Measurements from ENCODE around the gene MRPL24.

Gene MRPL24

DNA sequence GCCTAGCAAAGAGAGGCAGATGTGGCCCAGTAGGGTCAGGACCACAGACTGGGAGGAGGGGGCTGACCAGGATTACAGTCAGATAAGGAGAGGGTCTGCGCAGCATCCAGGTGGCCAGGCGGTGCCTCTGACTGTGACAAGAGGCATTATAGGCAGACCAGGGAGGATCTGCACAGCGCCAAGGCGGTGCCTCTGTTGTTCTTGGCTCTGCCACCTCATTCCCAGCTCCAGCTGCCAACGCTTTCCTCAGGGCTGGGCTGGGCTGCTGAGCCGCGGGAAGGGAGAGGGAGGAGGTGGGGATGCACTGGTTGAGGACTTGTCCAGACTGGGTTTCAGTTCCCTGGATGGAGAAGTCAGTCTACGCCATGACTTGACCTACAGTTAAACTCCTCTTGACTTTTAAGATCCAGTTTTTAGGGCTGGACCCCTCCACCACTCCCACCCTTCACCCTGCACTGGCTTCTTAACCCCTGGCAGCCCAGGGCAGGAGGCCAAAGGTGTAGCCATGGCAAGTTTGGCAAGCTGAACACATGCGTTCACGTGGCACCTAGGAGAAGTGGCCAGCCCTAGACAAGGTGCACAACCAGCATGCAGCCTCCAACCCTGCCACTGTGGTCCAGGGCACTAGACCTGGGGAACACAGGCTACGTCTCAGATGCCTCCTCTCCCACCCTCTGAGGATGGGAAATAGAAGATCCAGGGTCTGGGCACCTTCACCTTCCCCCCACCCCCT lies 31.0 kb downstream of the MRPL24 start:
- DNase-seq (ENCODE audit: low spot score), result no peak

DNA sequence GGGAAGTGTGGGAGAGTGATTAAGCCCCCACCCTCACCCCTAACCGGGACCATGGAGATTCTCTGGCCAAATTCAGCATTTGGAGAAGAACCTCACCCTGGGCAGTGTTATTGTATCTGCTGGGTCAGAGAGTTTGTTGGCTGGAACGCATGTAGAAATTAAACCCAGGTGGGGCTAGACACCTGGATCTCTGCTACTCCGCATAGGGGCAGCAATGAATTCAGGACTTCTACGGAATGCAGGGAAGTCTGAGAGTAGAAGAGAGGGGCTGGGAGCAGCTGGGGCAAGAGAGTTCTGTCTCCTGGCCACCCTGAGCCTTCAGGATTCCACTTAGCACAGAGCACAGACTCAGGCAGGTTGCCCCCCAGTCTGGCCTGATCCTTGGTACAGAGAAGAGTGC lies 31.9 kb downstream of the MRPL24 start:
- no peak for DNase-seq (ENCODE audit: low spot score)

- DNase-seq (ENCODE audit: low spot score), result no peak
Observed at GRCh38 chr1:156708218-156708661, 32.6 kb downstream of the MRPL24 start.

DNA sequence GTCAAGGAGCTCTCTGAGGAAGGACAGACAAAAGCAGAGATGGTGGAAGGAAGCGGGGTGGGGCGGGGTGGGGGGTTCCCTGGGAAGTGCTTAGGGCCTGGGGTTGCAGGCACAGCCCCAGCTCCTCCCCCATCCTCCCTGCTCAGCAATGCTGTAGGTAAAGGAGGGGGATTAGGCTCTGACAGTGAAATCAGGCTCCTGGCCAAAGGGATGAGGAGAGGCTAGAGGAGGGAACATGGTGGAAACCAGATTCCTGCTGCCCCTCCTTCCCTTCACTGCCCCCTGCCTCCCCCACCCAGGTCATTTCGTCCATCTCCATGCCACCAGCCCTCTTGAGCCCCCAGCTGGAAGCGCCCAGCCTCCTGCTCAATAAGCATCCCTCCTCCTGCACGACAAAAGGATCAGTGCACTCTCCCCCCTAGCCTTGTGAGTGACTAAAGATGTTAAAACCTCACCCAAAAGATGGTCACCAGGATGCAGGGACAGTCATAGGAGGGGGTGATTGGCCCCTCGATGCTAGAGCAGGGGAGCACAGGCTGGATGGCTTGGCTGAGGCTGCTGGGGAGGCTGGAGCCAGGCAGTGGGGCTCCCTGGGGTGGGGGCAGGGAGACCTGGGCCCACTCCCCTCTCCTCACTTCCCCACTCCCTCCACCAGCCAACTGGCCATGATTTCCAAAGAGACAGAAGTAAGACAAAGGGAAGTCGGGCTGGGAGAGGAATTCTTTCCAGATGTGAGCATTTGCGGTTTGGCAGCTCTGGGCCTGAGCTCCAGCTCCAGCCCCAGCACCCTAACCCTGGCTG lies 33.3 kb downstream of the MRPL24 start:
- DNase-seq (ENCODE audit: low spot score), result no peak

DNA sequence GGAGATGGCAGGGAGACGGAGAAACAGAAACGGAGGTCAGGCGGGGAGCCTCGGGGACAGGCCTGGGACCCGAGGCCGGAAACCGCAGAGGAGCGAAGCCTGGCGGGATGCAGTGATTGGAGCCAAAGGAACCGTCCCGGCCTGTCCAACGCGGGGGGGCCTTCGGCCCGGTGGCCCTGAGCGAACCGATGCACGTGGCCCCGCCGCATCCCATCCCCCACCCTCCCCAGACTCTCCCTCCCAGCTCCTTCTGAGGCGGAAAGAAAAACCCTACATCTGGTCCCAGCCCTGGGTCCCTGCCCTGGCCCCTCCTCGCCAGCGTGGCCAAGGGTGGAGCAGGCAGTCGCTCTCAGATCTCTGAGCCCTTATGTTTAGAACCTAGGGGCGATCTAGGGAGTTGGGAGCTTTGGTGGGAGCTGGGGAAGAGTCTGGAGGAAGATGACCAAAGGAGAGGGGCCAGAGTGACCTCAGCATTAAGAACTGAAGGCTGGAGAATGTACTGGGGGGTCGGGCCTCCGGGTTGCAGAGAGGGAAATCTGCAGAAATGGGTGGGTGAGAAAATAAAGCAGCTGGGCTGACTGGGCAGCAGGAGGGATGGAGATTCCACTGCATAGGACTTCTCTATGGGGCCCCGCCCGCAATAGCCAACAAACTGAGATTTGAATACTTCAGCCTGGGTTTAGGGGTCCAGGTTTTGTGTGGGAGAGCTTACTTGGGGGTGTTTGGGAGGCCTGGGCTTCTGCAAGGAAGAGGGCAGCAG lies 34.1 kb downstream of the MRPL24 start:
- no peak for DNase-seq (ENCODE audit: low spot score)

DNA sequence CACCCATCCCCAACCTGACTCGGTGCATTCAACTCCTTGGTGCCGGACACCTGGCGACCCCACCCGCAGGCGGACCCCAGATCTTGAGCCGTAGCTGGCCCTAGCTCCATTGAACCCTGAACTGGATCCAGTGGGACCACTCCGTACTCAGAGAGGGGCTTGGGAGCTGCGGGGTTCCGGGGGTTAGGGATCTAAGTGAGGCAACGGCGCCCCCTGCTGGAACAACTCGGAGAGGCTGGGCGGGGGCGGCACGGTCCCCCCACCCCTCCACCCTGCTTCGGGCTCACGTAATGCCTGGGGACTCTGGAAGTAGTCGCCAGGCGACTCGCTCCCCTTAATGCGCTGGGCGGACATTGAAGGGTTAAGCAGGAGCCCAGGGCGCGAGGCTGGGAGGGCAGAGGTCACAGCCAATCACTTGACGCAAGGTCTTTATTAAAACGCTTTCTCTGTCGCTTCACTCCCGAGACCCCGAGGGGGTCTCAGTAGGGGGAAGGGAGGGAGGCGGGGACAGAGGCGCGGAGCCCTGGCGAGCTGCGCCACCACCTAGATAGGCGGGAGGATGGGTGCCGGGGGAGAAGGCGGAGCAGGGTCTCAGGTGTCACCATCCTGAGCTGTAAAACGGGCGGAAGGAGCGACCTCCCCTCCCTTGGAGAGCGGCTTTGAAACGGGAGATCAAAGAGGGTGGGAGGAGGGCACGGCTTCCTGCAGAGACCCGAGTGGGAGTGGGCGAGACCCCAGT lies 34.8 kb downstream of the MRPL24 start:
- DNase-seq (ENCODE audit: low spot score), result peak; percentile 51

GRCh38 chr1:156705321-156705917 lies 35.5 kb downstream of the MRPL24 start, which contains the start of gene CRABP2:
Gene CRABP2, minus strand, starts transcription at chr1:156705583. Its CDS starts 137 bp downstream, at chr1:156705446.
- DNase-seq (ENCODE audit: low spot score), result no peak

DNA sequence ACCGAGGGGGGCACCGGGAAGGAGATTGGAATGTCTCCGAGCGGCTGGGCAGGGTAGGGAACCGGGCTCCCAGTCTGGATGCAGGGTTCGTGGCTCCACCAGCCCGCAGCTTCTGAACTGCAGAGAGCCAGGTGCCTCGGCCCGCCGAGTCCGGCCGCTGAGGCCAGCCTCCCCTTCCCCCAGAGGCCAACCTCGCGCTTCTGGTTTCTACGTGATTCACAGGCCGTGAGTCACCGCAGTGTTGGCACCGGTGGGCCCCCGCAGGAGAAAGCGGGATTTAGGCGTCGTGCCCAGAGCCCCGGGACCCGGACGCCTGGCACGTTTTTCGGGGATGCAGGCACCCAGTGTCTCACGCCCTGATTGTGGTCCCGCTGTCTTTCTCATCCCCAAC lies 36.0 kb downstream of the MRPL24 start:
- DNase-seq (ENCODE audit: low spot score), result no peak

DNA sequence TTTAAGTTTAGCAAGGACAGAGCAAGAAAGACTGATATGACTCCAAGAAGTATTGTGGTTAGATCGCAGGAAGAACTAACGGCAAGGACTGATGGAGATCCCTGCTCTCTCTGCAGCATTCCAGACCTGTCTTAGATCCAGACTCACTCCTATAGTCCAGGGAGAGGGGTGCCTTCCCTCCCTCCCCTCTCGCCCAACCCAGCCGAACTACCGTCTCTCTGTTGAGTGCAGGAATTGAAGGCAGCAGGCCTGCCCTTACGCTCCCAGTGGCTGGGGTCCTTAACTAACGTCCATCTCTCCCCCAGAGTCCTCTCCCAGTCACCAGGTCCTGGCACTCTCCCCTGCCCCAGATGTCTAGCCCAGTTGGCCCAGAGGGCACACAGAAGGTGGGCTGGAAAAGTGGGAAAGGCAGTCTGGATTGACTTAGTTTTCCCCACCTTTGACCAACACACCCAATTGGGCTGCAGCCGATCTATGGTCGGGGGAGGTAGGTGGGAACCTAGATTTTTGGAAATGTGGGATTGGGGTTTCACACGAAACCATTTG lies 36.6 kb downstream of the MRPL24 start:
- no peak for DNase-seq (ENCODE audit: low spot score)

GRCh38 chr1:156703741-156704140 lies 37.1 kb downstream of the MRPL24 start:
- DNase-seq (ENCODE audit: low spot score), result no peak

GRCh38 chr1:156703336-156703735 lies 37.6 kb downstream of the MRPL24 start:
- DNase-seq (ENCODE audit: low spot score), result no peak

DNA sequence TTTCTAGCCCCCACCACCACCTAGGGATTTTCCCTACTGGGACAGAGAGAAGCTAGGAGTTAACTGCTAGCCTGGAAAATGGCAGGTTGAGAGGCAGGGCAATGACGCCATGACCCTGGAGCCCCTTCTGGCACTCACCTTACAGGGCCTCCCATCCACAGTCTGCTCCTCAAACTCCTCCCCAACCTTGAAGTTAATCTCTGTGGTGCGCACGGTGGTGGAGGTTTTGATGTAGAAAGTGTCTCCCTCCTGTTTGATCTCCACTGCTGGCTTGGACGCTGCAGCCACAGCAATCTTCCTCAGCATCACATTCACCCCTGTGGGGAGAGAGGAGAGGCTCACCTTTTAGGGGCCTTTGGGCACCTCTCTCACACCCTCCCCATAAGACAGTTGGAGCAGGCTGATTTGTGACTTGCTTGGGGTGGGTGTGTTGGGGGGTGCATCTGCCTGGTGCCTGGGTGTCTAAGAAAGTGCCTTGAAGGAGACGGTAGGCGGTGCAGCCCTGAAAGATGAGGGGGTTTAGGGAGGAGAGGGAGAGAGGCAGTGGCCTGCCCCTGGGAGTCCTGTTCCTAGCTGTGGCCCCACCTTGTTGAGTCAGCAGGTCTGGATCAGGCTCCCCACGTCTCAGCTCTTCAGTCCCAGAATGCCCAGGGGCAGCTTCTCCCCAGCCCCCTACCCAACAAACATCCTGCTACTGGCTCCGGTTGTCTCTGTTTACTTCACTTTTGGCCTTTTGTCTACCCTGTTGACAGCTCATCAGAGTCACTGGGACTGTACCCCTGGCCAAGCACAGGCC lies 40.0 kb downstream of the MRPL24 start:
- DNase-seq (ENCODE audit: low spot score), result no peak

DNA sequence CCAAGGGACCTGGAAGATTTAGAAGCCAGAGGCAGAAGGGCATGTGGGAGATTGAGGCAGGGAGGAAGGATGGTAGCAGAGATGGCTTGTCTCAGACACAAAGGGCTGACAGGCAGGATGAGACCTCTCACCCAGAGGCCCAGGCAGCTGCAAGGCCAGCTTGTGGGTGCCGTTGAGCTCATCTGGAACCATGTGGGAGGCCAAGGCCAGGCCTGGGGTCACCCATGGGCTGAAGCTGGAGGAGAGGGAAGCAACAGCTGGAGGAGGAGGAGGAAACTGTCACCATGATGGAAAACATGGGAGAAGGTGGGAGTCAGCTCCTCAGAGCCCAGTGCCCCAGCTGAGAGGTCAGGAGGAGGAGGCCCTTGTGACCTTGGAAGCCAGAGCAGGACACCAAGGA lies 41.9 kb downstream of the MRPL24 start:
- DNase-seq (ENCODE audit: low spot score), result no peak

- DNase-seq (ENCODE audit: low spot score), result no peak
Observed at GRCh38 chr1:156697481-156697880, 43.4 kb downstream of the MRPL24 start.

DNA sequence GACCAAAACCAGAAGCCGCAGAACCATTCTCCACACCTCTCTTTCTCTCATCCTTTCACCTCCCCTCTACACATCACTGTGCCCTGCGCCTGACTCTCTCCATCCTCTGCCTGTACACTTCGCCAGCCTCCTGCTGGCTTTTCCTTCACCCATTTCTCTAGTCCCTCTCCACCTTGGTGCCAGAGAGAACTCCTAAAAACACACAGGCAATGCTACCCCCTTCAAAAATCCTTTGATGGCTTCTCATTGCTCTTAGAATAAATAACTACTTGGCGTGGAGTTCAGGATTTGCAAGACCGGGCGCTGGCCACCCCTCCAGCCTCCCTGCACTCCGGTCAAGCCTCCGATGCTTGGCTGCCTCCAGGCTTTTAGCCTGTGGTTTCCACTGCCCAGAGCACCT lies 44.1 kb downstream of the MRPL24 start:
- no peak for DNase-seq (ENCODE audit: low spot score)

DNA sequence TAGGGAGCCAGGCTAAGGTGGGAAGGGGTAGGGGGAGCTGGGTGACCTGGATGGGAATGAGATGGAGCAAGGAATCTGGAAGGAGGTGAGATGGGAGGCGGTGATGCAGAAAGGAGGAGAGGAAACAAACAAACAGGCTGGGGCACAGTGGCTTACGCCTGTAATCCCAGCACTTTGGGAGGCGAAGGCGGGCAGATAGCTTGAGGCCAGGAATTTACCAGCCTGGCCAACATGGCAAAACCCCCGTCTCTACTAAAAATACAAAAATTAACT lies 46.3 kb downstream of the MRPL24 start:
- no peak for DNase-seq (ENCODE audit: low spot score)

DNA sequence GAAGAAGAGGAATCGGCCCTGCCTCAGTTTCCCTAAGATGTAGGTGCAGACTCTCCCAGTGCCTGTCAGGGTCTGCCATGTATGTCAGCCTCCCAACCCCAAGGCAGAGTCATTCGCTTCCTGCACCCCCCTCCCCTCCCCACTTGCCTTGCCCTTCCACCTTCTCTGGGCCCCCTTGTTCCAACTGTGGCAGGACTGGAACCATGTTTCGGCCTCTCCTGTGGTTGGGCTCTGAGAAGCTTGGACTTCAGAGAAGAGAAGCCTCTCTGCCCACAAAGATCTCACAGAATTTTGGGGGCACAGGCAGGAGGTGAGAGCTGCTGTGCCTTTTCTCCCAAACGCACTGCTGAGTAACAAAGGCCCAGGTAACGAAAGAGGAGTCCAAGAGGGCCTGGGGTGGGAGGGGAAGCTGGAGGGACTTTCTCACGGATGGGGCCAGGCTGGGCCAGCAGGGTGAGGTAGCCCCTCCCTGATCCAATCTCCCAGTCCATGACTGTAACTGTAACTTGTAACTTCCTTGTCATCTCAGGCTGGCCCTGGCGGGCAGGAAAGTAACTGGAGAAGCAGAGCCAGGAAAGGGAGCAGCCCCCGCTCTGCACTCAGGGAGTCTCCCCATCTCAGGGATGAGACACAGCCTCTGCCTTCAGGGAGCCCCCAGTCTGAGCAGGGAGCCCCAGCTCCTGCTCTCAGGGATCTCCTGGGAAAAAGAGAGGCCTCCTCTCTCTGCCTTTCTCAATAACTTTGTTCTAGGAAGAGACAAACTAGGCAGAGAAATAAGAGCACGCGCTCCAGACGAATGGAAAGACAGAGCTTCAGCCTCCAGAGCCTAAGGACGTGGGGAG lies 46.8 kb downstream of the MRPL24 start:
- no peak for DNase-seq (ENCODE audit: low spot score)

- no peak for DNase-seq (ENCODE audit: low spot score)
Observed at GRCh38 chr1:156692925-156693847, 47.7 kb downstream of the MRPL24 start.

Data from COLO829 (cell line).